T-helper 2 cell treated with Interferon-gamma antibody and Interleukin-4, amounts not matched to agents 5 μg/mL and 100 μg/mL, for 36 hours (primary cell): ENCODE data around the gene ATF6.

Source experiments
- DNase-seq: peaks from one replicate; pipeline ENCODE4 v3.0.0; 2021; ENCODE audit warnings: low spot score
- H3K27ac Mint-ChIP-seq: one replicate; pipeline ENCODE4 v1.8.0; 2021; ENCODE audit warnings: mild to moderate bottlenecking, mixed read lengths
- H3K27me3 Mint-ChIP-seq: one replicate; pipeline ENCODE4 v1.8.0; 2021; ENCODE audit warnings: low read depth, mixed read lengths
- H3K36me3 Mint-ChIP-seq: one replicate; pipeline ENCODE4 v1.8.0; 2021; ENCODE audit warnings: low read depth, mixed read lengths
- H3K4me1 Mint-ChIP-seq: one replicate; pipeline ENCODE4 v1.8.0; 2021; ENCODE audit warnings: low read depth, mixed read lengths
- H3K4me3 Mint-ChIP-seq: one replicate; pipeline ENCODE4 v1.8.0; 2022; ENCODE audit warnings: mild to moderate bottlenecking, moderate library complexity, mixed read lengths
- H3K9me3 Mint-ChIP-seq: one replicate; pipeline ENCODE4 v1.8.0; 2021; ENCODE audit warnings: mixed read lengths

Gene ATF6

DNA sequence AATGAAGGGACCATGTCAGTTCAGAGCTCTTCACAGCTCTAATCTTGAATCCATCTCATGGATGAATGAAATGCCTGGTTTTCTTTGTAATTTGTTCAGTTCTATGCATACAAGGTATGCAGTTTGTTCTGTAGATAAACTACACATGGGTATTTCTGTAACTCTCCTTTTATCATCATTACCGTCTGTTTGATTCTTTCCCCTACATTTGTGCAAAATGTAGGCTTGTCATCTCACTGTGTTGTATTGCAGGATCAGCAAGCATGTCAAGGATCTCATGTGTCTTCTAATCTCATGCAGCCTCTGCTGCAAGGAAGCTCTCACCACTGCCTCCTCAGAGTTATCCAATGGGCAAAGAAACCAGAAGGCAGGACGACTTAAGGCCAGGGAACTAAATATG lies 178.3 kb downstream of the ATF6 start:
- no peaks in the 10 kb centered on the region for H3K4me1 Mint-ChIP-seq
- DNase-seq = no peak
- H3K36me3 Mint-ChIP-seq = peaks cover 28% of the 10 kb centered on the region
- no peaks in the 10 kb centered on the region for H3K9me3 Mint-ChIP-seq
- H3K27me3 Mint-ChIP-seq = no peaks in the 10 kb centered on the region
- H3K4me3 Mint-ChIP-seq = no peak overlapping the region
- H3K27ac Mint-ChIP-seq = no peak overlapping the region

DNA sequence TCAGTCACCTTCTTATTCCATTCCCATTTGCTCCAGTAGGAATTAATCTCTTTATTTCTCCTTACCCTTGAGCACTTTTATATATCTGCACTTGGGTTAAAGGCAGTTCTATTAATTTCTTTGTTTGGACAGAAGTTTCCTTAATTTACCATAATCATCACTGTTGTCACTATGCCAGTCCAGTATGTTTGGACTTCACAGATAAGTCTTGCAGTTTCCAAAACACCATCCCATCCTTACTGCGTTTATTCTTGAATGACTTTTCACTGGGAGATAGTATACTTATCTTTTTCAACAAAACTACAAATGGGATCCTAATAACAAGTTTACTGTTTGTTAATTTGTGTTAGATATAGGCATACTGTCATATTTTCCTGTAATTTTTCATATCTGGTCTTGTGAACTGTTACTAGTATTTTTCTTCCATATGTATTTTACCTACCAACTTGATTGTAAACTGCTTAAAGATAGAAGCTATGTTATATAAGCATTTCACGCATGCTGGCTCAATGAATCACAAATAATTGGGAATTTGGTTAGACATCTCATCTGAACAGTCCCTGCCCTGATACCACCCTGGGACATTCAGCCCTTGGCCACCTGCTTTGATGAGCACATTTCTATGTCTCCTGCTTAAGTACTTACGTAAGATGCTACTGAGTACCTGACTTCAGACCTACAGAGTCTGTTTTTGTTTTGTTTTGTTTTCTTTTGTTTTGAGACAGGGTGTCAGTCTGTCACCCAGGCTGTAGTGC lies 179.4 kb downstream of the ATF6 start:
- Mint-ChIP-seq H3K9me3 (no peaks in the 10 kb centered on the region), H3K27ac (no peak overlapping the region), H3K4me3 (no peak overlapping the region), H3K36me3 (peaks cover 32% of the 10 kb centered on the region), H3K4me1 (no peaks in the 10 kb centered on the region), H3K27me3 (no peaks in the 10 kb centered on the region)
- no peak for DNase-seq

DNA sequence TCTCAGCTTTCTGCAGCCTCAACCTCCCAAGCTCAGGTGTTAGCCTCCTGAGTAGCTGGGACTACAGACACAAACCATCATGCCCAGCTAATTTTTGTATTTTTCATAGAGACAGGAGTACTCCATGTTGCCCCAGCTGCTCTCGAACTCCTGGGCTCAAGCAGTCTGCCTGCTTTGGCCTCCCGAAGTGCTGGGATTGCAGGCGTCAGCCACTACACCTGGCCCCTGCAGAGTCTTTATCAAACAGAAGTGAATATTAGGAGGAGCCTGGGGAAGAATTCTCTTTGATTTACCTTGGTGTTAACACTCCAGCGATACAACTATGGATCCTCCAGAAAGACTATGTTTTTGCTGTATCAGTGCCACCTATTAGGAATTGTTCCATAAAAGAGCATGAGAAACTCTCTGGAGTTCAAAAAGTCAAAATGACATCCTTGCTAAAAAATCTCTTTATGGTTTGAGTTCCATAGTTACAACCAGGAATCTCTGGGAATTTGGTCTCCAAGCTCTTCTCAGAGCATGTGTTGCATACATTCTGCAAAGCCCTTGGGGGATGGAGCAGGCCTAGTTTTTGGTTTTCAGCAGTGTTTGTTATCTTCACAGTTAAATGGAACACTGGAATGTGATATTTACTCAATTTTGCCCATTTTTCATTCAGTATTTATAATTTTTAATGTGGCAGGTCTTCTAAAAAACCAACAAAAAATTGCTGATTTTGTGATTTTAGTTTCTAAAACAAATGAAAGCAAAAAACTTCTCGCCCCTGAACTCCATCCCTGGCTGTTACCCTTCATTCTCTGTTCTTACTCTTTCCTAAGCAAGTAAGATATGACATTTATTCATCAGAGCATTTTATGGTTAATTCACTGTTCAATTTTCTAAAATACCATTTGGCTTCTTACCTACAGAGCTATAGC lies 180.2 kb downstream of the ATF6 start:
- no peaks in the 10 kb centered on the region for H3K9me3 Mint-ChIP-seq
- no peak overlapping the region for H3K4me3 Mint-ChIP-seq
- H3K27me3 Mint-ChIP-seq = no peaks in the 10 kb centered on the region
- no peak for DNase-seq
- no peaks in the 10 kb centered on the region for H3K4me1 Mint-ChIP-seq
- peaks cover 30% of the 10 kb centered on the region for H3K36me3 Mint-ChIP-seq
- H3K27ac Mint-ChIP-seq = no peak overlapping the region

DNA sequence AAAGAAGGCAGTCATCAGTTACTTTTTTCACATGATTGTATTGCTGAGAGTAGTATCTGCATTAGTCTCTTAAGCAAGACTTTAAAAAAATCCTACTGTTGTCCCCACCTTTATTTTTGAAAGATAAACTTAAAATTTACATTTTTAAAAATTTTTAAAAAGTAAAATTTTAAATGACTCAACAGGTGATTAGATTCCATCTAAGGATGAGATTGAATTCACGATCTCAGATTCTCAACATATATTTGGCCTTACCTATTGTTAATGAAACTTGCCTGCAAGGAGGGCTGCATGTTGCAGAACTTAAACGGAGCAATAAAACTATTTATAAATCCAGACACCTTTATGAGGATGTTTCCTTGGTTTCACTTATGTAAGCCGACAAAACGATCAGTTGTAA lies 182.3 kb downstream of the ATF6 start:
- H3K4me3 Mint-ChIP-seq = no peak overlapping the region
- no peak for DNase-seq
- H3K27me3 Mint-ChIP-seq = no peaks in the 10 kb centered on the region

DNA sequence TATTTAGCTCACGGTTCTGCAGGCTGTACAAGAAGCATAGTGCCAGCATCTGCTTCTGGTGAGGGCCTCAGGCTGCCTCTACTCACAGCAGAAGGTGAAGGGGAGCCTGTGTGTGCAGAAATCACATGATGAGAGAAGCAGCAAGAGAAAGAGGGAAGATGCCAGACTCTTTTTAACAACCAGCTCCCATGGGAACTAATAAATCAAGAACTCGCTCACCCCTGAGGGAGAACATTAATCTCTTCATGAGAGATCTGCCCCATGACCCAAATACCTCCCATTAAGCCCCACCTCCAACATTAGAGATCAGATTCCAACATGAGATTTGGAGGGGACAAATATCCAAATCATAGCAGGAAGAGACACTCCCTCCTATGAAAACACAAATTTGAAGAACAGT lies 183.4 kb downstream of the ATF6 start:
- Mint-ChIP-seq H3K36me3 (peaks cover 22% of the 10 kb centered on the region), H3K27me3 (no peaks in the 10 kb centered on the region), H3K4me1 (peaks cover 12% of the 10 kb centered on the region), H3K4me3 (no peak overlapping the region), H3K27ac (no peak overlapping the region), H3K9me3 (no peaks in the 10 kb centered on the region)
- no peak for DNase-seq

More for the DNA sequence above, 182.3 kb downstream of the ATF6 start:
- Mint-ChIP-seq H3K27ac (no peak overlapping the region), H3K4me1 (peaks cover 3% of the 10 kb centered on the region), H3K9me3 (no peaks in the 10 kb centered on the region), H3K36me3 (peaks cover 27% of the 10 kb centered on the region)

DNA sequence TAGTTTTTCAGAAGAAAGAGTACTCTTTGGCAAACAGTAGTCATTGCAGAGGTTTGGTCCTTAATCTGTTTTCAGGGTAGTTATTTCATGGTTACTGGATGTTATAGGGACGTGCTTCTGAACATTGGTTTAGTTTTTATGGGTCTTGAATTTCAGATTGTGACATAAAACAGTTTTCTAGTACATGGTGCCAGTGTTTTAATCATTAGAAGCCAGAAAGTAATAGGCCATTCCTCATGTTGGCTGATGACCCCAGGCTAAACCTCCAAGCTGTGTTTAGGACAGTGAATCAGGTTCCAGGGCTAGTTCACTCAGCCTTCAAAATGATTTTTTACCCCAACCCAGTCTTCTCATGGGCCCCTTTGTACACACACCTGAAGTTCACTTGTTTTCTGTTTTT lies 184.3 kb downstream of the ATF6 start:
- Mint-ChIP-seq H3K4me1 (peaks cover 15% of the 10 kb centered on the region), H3K4me3 (no peak overlapping the region), H3K9me3 (no peaks in the 10 kb centered on the region), H3K27me3 (no peaks in the 10 kb centered on the region), H3K36me3 (peaks cover 18% of the 10 kb centered on the region), H3K27ac (no peak overlapping the region)
- no peak for DNase-seq

DNA sequence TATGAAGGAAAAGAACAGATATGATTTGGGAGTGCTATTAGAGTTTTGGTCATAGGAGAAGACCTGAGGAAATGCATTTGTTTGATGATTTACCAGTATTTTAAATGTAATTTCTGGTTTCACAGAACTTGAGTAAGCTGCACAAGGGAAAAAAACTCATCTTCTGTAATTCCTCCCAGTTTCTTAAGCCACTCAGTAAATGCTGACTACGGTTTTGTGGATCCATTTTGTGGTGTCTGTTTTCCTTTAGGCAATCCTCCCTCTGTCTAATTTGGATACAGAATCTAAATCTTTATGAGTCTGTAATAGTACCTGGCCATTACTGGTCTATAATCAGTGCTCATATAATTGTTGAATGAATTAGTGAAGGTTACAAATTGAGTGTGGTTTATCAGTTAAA lies 185.5 kb downstream of the ATF6 start:
- H3K9me3 Mint-ChIP-seq = no peaks in the 10 kb centered on the region
- peaks cover 15% of the 10 kb centered on the region for H3K4me1 Mint-ChIP-seq
- H3K36me3 Mint-ChIP-seq = peaks cover 14% of the 10 kb centered on the region
- DNase-seq = no peak
- H3K27me3 Mint-ChIP-seq = no peaks in the 10 kb centered on the region
- H3K27ac Mint-ChIP-seq = no peak overlapping the region
- no peak overlapping the region for H3K4me3 Mint-ChIP-seq

DNA sequence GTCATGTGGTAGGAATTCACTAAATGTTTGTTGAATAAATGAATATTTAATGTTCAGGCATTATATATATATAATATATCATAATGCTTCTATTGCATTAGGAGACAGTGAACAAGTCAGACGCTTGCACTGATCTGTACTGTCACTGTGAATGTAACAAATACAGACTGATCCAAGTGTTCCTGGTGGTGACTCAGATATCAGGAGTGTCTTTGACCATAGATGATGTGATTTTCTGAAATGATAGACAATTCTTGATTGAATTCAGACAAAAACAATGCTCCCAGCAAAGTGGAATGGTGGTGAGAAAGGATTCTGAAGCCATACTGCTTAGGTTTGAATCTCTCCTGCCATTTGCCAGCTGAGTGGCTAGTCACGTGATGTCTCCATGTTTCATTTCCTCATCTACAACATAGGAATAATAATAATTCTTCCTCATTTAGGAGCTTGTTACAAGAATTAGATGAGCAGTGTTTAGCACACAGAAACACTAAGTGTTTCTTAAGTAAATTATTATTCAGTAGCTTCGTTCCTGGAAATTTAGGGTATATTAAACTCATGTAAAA lies 186.6 kb downstream of the ATF6 start:
- no peak for DNase-seq
- no peaks in the 10 kb centered on the region for H3K27me3 Mint-ChIP-seq
- peaks cover 14% of the 10 kb centered on the region for H3K36me3 Mint-ChIP-seq
- peaks cover 15% of the 10 kb centered on the region for H3K4me1 Mint-ChIP-seq
- no peak overlapping the region for H3K4me3 Mint-ChIP-seq
- H3K9me3 Mint-ChIP-seq = no peaks in the 10 kb centered on the region
- no peak overlapping the region for H3K27ac Mint-ChIP-seq

DNA sequence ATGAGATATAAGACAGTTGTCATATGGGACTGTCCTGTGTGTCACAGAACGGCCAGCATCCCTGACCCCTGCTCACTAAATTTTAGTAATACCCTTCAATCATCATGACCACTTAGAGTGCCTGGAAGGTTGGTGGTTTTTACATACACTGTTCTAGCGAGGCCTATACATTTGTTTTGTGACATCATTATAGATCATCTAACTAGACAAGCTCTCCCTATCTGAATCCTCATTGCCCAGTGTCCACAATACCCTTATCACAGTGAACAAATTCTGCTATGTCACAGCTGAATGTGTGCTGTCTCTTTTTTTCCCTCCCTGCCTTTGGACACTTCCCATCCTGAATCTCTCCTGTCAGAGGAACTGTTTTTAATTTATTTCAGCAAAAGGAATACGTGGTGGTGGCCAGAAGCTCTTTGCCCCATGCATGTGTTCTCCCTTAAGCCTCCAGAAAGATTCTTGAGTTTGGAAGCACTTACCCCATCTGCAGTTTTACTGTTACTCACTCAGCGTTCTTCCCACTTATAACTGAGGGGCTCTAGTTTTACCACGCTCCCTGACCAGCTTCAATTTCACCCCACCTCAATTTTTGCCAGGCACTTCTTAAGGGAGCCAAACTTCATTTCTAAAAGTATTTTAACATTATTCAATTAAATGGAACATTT lies 187.3 kb downstream of the ATF6 start:
- H3K27ac Mint-ChIP-seq = no peak overlapping the region
- H3K4me3 Mint-ChIP-seq = no peak overlapping the region
- H3K4me1 Mint-ChIP-seq = peaks cover 15% of the 10 kb centered on the region
- H3K9me3 Mint-ChIP-seq = no peaks in the 10 kb centered on the region
- H3K36me3 Mint-ChIP-seq = peaks cover 14% of the 10 kb centered on the region
- H3K27me3 Mint-ChIP-seq = no peaks in the 10 kb centered on the region
- no peak for DNase-seq

DNA sequence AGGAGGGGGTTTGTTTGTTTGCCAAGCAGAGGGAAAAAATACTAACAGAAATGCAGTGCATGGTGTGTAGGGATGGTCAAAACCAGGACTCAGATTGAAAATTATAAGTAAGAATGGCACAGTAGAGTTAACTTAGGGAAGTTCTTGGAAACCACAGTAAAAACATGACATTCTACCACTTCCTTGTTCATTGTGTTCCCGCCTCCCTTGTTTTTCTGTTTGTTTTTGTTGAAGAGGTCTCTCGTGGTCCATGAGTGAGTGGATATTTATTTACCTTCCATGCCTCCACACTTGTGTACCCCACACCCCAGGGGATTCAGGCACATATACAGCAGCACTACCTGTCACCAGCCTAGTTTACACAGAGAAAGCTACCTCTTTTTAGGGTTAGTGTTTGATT lies 187.9 kb downstream of the ATF6 start:
- Mint-ChIP-seq H3K9me3 (no peaks in the 10 kb centered on the region), H3K4me3 (no peak overlapping the region), H3K36me3 (peaks cover 18% of the 10 kb centered on the region), H3K27ac (no peak overlapping the region), H3K27me3 (no peaks in the 10 kb centered on the region), H3K4me1 (peaks cover 15% of the 10 kb centered on the region)
- no peak for DNase-seq

DNA sequence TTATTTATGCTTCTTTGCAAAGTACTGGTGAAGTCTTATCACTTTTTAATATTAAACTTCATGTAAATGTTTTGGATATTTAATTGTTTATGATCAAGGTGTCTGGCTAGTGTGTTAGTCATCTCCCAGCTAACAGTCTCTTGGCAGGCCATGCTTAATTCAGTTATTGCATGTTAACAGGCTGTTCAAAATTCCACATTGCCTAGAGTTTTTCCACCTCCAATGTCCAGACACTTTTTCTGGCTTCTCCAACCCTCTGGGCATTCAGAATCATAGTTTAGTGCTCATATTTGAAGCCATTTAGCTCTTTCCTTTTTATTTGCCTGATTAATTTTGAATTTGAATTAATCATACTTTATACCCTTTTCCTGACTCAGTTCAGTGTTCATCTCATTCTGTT lies 188.3 kb downstream of the ATF6 start:
- DNase-seq = no peak
- Mint-ChIP-seq H3K27ac (no peak overlapping the region), H3K4me1 (peaks cover 15% of the 10 kb centered on the region), H3K9me3 (no peaks in the 10 kb centered on the region), H3K4me3 (no peak overlapping the region), H3K36me3 (peaks cover 20% of the 10 kb centered on the region), H3K27me3 (no peaks in the 10 kb centered on the region)

DNA sequence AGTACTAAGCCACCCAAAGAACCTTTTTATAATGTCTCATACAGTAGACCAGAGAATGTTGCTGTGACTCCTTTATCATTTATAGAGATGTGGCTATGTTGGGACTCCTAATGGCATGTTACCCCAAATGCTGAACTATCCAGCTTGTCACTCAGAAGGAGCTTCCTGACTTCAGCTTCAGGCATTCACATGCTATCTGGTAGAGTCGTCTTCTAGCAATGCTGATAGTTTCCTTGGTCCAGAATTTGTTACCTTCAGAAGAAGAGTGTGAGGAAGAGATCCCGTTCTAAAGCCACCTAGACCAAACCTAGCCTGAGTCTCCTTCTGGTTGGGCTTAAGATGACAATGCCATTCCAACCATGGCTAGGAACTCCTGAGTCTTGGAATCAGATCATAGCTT lies 189.5 kb downstream of the ATF6 start:
- no peak overlapping the region for H3K4me3 Mint-ChIP-seq

DNA sequence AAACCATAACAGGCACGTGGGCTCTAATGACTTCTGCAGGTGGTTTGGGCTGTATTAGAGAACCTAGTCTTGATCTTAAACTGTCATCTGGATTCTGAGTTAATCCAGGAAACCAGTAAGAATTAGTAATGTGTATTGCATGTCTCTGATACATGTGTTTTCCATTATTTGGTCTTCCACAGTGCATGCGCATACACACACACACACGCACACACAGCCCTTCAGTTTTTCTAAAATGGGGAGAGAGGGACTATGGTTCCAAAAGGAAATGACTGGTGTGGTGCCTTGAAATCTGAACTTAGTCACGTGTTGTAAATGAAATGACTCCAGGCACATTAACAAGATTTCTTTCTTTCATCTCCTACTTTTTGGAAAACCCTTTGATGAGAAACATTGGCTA lies 190.0 kb downstream of the ATF6 start:
- Mint-ChIP-seq H3K4me1 (peaks cover 19% of the 10 kb centered on the region), H3K4me3 (no peak overlapping the region), H3K27ac (no peak overlapping the region), H3K36me3 (peaks cover 21% of the 10 kb centered on the region), H3K27me3 (no peaks in the 10 kb centered on the region), H3K9me3 (no peaks in the 10 kb centered on the region)
- DNase-seq = no peak

More for the DNA sequence above, 189.5 kb downstream of the ATF6 start:
- Mint-ChIP-seq H3K36me3 (peaks cover 18% of the 10 kb centered on the region), H3K9me3 (no peaks in the 10 kb centered on the region), H3K27ac (no peak overlapping the region), H3K4me1 (peaks cover 17% of the 10 kb centered on the region), H3K27me3 (no peaks in the 10 kb centered on the region)
- no peak for DNase-seq

DNA sequence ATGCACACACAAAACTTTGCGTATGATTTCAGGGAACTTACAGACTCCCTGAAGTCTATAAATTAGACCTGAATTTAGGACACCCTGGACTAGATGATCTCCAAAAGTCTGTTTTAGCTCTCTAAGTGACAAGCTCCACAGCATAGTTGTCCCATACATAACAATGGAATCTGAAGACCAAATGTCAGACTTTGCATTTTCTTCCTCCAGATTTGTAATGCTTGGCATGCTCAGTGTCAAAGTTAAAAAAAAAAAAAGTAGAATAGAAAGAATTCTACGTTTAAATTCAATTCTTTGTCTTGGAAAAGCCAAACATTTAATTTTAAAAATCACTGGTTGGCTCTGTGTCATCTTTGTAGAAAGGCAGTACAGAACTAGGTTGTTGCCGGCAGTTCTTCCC lies 190.8 kb downstream of the ATF6 start:
- DNase-seq = no peak
- Mint-ChIP-seq H3K9me3 (no peaks in the 10 kb centered on the region), H3K4me3 (no peak overlapping the region), H3K27me3 (no peaks in the 10 kb centered on the region), H3K27ac (no peak overlapping the region), H3K4me1 (peaks cover 23% of the 10 kb centered on the region), H3K36me3 (peaks cover 22% of the 10 kb centered on the region)
